Cerebellar nuclear complex (tissue), 1 donor: ENCODE results near the gene MUC4.

Source experiments
- DNase-seq, 2 experiments: peaks; one replicate each; lab custom pipeline; 2025; lab: John Stamatoyannopoulos, UW

Gene MUC4, protein sequence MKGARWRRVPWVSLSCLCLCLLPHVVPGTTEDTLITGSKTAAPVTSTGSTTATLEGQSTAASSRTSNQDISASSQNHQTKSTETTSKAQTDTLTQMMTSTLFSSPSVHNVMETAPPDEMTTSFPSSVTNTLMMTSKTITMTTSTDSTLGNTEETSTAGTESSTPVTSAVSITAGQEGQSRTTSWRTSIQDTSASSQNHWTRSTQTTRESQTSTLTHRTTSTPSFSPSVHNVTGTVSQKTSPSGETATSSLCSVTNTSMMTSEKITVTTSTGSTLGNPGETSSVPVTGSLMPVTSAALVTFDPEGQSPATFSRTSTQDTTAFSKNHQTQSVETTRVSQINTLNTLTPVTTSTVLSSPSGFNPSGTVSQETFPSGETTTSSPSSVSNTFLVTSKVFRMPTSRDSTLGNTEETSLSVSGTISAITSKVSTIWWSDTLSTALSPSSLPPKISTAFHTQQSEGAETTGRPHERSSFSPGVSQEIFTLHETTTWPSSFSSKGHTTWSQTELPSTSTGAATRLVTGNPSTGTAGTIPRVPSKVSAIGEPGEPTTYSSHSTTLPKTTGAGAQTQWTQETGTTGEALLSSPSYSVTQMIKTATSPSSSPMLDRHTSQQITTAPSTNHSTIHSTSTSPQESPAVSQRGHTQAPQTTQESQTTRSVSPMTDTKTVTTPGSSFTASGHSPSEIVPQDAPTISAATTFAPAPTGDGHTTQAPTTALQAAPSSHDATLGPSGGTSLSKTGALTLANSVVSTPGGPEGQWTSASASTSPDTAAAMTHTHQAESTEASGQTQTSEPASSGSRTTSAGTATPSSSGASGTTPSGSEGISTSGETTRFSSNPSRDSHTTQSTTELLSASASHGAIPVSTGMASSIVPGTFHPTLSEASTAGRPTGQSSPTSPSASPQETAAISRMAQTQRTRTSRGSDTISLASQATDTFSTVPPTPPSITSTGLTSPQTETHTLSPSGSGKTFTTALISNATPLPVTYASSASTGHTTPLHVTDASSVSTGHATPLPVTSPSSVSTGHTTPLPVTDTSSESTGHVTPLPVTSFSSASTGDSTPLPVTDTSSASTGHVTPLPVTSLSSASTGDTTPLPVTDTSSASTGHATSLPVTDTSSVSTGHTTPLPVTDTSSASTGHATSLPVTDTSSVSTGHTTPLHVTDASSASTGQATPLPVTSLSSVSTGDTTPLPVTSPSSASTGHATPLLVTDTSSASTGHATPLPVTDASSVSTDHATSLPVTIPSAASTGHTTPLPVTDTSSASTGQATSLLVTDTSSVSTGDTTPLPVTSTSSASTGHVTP (N-terminal part only)

DNA sequence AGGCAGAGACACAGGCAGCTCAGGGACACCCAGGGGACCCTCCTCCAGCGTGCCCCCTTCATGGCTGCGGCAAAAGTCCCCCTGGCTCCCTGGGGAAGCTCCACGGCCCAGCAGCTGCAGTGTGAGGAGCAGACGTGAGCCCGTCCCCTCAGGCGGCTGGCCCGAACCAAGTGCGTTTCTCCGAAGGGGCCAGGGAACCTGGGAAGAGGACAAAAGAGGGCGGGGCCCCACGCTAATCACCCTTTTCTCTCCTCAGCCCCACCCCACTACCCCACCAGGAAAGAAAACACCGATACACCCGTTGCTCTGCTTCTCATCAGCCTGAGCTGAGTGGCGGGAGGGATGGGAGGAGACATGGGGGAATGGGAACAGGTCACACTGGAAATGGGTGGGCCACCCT, at the start of gene MUC4:
Gene MUC4 (minus strand): TSS at position 174 of the 400 bp plus-strand sequence. CDS start 112 bp downstream, at position 62.
- DNase-seq = no peak

DNA sequence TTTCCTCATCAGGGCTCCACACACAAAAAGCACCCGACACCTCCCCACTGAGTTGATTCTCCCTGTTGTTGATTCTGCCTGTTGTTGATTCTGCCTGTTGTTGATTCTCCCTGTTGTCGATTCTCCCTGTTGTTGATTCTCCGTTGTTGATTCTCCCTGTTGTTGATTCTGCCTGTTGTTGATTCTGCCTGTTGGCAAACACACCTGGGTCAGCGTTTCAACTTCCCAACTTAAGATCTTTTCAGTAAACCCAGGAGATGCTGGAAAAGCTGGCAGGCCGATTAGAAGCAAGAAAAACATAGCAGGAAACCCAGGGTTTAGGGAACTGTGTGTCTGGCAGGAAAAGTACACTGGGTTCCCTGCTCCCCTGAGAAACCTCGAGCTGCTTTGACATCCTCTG, 48.7 kb upstream of the MUC4 start:
- DNase-seq = no peak

DNA sequence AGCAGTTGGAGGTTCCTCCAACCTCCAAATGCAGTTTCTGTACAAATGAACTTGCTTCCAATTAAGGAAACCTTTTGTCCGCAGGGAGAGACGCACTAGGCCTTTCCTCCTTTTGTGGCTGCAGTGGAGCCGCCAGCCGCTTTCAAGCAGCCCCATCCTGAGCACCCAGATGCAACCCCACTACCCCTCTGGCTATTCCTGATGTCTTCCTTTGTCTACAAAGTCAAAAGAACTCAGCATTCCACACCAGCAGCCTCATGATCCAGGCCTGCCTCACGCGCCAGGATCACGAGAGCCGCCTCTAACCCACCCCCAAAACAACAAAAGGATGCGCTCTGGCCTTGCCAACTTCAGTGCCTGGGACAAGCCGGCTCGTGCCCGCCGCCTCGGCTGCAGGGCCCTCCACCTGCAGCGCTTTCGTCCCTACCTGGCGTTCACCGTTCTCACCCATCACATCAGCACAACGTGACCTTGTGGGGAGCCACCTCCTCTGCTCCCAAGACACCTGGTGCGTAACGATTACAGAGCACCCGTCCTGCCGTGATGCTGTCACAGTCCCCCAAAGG, 48.2 kb upstream of the MUC4 start:
- no peak for DNase-seq

DNA sequence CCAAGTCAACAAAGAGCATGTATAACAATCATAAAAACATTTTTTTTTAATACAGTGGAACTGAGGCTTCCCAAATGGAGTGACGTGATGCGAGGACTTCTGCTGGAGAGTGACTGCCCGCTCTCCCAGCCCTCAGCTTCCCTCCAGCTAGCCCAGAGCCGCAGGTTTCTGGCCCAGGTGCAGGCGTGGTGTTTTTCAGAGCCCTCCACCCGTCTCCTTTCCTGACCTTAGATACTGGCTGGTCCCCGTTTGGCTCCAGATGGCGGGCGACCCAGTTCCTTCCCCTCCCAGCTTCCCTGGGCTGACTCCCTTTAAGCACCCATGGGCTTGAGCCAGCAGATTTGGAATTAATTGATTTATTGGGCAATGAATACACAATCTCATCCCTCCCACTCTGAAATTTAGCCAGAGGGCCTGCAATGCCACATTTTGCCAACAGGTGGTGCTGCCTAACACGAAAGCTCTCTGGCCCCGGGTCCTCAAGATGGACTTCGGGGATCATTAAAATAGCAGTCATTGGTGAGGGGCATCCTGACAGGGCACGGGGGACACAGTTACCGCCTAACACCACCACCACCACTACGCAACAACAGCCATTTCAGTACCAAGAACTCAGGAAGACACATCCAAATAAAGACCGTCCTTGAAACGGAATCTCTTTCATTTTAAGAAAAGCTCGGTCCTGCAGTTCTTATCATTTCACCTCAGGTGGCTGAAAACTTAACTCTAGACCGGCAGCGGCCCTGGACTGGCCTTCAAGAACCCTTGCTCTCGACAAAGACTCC, 47.5 kb upstream of the MUC4 start:
- peak in 1 of 2 experiments; percentile 39 for DNase-seq

DNA sequence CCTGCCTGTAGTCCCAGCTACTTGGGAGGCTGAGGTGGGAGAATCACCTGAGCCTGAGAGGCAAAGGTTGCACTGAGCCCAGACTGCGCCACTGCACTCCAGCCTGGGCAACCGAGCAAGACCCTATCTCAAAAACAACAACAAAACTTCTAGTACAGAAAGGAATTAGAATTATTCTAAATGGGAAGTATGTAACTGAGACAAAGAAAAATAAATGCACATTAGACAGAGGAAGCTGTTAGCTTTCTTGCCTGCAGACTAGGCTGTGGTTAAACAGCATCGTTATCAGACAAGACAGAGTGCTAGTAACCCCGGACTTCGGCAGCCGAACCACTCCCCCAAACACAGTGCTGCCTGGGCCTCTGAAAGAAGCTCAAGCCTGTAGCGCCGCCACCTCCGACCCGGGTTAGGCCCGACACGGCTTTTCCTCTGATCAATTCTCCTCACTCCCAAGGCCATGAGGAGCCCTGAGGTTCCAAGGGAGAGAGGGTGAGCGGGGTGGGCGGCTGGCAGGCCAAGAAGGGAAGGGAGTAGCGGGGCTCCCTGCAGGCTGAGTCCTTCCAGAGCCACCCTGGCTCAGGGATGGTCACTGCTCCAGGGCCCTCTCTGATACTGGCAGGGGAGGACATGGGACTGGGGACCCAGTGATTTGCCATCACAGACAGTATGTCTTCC, 44.8 kb upstream of the MUC4 start:
- no peak for DNase-seq

DNA sequence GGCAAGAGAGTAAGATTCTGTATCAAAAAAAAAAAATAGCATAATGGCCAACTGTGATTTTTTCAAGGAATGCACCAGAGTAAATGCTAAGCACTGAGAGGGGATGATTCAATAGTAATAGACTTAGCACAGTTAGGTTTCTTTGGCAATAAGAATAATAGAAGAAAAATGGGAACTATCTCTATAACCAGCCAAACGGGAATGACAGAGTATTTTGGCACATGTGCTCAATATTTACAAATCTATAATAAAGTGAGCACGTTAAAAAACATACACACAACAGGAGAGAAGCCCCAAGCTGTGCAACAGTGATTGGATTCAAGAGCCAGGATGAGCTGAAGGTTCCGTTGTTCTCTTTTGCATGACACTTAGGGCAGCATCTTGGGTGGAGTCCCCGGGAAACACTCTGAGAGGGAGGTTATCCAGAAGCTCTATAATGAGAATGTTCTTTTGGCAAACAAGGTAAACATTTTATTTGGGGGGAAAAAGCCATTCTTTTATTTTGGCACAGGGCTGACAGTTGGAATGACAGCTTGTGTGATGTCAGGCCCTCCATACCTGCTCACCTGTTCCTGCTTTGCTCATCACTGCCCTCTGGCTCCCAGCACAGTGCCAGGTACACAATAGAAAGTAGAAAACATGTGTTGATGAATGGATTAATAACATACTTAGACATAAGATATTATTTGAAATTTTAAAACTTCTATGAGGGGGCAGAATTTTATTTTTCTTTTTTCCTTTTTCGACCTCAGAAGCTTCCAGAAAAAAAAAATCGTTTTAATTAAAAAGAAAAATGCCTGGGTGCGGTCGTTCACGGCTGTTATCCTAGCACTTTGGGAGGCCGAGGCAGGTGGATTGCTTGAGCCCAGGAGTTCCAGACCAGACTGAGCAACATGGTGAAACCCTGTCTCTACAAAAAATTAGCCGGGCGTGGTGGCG, 44.0 kb upstream of the MUC4 start:
- no peak for DNase-seq

DNA sequence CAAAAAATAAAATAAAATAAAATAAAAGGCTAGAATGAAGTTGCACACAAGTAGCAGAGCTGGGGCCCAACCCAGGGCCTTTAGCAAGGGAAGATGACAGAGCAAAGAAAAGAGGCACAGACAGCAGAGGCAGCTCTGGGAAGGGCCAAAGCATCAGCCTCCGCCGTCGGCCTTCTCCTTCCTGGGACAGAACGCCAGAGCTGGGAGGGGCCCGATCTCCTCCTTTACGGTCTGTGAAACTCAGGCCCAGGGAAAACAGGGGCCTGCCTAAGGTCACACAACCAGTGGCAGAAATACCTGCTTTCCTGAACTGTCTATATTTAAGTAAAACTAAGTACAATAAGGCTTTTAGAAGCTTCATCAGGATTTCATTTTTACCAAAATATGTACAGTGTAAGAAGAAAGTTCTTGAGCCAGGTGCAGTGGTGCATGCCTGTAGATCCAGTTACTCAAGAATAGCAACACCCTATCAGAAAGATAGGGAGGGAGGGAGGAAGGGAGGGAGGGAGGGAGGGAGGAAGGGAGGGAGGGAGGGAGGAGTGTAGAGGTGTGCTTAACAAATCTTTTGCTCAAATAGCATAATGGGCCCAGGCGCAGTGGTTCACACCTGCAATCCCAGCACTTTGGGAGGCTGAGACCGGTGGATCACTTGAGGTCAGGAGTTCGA, 43.0 kb upstream of the MUC4 start:
- DNase-seq = no peak

DNA sequence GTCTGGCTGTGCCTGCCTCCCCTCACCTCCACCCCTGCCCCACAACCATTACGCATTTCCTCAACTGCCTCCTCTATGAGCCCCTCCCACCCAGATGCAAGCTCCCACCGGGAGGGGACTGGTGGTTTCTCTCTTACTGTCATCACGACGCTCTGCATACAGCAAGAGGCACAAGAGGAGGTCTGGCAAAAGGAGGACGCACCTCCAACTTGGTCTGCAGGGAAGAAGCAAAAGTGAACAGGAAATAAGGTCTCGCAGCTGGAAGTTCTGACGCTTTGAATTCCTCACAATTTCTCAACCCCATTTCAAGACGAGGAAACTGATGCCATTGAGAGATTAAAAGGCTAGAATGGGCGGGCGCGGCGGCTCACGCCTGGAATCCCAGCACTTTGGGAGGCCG, 42.3 kb upstream of the MUC4 start:
- no peak for DNase-seq

DNA sequence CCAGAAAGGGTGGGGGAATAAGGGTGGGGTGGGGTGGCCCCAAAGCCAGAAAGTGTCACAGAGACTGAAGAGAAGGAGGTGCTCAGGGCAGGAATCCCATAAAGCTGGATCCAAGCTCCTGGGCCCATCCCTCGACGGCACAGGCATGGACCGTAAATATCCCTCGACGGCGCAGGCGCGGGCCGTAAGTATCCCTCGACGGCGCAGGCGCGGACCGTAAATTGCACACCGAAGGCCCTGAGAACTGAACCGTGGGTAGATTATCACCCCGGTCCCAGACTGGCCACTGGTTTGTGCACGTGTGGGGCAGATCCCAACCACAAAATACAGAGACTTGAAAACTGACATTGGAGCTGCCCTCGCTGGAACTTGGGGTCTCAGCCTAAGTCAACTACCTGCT, 41.3 kb upstream of the MUC4 start:
- no peak for DNase-seq

DNA sequence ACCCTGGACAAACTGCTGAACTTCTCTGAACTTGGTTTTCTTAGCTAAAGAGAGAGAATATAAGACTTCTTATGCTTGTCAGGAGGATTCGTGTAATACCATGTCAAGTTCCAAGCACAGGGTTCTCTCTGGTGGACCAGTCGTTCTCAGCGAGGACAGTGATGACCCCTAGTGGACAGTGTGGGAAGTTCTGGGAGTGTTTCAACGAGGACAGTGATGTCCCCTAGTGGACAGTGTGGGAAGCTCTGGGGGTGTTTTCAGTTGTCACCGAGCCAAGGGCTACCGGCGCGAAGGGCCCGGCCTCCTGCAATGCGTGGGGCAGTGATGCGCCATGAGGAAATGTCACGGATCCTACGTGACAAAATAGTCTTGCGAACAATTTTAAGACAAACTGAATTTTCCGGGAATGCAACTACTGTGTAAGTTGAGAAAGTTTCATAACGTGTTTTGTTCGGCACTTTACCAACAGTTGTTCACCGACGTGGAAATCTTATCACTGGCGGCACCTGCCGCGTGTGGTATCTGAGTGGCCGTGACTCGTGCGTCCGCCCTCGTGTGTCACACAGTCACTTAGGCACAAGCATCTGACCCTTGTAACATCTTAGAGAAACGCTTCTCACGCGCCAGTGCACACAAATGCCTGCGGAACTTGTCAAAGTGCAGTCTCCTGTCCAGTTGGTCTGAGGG, 39.3 kb upstream of the MUC4 start:
- DNase-seq = peak in 1 of 2 experiments; percentile 51

DNA sequence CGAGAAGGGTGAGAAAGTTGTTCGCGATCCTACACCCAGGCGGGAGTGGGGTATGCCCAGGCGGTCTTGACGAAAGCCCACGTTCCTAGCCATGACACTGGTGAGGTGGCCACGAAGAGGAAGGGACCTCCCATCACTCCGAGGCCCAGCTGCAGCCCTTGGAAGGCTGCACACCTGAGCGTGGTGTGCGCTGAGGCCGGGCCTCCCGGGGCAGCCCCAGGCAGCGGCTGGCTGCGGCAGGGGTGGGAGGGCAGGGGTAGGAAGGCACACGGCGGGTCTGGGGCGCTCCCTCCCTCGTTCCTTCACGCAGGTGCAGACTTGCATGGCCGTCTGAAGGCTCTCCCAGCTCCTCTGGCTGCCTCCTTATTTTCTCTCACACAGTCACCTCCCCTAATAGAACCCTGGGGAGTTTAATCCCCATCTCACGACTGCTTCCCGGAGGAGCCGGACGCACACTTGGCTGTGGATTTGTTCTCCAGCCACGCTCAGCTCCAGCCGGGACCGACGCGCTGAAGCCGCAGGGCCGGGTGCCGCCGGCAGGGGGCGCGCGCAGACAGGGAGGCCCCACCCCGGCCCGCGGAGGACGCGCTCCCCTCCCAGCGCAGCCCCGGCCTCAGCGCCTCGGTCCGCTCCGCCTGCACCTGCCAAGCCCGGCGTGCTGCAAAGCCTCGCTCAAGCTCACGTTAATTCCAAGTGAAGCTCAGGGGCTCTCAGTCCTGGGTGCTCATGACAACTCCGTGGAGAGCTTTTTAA, 37.8 kb upstream of the MUC4 start:
- DNase-seq = no peak

DNA sequence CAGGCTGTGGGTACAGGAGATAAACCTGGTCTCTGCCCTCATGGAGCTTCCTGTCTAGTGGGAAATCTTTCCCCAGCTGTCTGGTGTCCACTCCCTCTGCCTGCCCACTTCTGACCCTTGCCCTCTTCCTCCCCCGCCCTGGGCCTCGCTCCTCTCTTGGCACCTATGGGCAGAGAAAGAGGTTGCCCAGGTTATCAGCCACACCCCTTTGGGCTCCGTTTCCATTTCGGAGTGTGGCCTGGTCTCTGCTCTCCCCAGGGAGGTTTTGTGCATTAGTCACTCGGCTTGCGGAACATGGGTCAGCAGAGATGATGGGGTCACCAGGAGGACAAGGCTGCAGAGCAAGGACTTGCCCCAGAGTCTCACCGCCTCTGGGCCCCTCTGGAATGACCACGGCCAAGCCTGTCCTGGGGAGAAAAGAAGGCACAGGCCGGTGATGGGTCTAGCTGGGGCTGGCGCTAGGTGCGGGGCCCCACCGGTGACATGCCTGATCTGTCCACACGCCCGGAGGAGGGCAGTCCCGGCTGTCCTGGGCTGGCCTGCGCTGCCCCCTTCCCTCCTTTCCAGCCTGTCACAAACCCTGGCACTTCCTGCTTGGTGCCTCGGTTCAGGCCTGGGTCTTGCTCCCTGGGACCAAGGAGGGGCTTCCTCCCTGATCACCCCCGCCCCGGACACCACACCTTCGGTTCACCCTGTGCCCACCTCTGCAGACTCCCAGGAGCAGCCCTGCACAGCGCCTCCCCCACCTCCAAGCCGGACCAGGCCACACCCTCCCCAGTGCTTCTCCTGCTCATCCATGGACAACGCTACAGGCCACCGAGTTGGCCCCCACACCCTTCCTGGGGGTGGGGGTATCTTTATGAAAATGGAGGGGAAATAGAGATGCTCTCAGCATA, 35.6 kb upstream of the MUC4 start:
- no peak for DNase-seq

DNA sequence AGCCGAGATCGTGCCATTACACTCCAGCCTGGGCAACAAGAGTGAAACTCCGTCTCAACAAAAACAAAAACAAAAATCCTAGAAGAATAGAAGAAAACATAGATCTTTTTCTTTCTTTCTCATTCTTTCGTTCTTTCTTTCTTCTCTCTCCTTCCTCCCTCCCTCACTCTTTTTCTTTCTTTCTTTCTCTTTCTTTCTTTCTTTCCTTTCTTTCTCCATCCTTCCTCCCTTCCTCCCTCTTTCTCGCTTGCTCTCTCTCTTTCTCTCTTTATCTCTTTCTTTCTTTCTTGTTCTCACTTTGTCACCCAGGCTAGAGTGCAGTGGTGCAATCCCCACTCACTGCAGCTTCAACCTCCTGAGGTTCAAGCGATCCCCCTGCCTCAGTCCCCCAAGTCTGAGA, 33.8 kb upstream of the MUC4 start:
- no peak for DNase-seq

DNA sequence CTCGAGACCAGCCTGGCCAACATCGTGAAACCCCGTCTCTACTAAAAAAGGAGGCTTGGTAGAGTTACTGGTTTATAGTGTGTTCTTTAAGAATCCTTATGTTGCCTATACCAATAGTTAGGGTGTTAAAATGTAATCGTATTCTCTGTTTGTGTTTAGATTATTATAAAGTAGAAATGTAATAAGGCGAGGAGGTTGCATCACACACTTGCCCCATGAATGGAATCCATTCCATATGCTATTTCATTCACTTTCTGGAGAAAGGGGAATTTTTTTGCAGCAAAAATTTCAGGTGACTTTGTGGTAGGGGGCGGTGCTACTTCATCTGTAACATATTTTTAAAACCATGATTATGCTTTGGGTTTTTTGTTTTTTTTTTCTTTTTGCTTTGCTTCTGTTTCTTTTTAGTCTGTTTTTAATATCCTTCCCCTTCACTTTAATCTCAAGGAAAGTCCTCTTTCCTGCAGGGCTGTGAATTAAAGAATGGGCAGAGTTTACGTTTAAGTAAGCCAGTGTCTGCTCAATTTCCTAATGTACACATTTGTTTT, 33.0 kb upstream of the MUC4 start:
- DNase-seq = no peak

DNA sequence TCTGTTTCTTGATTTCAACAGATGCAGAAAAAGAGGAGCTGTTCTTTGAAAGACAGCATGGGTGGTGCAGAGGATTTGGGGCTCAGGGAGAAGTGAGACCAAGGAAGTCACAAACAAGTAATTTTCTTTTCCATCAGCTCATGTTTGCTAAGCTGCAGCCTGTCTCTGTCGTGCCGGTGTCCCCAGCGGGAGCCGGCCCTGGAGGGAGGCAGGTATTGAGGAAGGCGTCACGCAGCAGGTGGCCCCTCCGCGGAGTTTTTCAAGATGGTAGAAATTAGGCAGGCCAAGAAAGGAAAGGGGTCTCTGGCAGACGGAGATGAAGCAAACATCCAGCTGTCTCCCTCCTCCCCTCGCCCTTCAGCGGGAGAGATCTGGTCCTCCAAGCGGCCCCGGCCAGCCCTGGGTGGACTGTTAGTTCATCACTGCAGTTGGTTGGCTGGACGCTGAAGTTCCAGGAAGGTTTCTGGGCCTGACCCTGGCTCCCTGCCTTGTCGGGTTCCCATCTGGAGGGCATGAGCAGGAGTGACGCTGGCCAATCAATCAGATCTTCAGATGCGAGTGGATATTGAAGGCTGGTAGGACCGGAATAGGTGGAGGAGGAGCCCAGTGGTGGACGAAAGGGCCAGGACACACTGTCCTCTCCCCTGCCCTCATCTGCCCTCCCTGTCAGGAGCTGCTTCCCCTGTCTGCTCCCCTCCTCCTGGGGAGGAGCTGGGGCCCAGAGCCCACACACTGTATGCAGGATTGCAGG, 27.7 kb upstream of the MUC4 start:
- no peak for DNase-seq
